Sigmoid colon (tissue), 4 donors: ENCODE measurements around the gene SRSF8.

Experiments
- EP300 ChIP-seq, 4 donors: sonication (generic); formaldehyde crosslinking; IDR thresholded peaks; one replicate each; pipeline ENCODE4 v1.6.1; 2017; ENCODE audit warnings: antibody characterized with exemption in 4 of 4
- POLR2A ChIP-seq, 2 donors: fragments of 450-650 bp; IDR thresholded peaks; one replicate each; pipeline ENCODE4 v1.6.1; 2016; ENCODE audit warnings: antibody characterized with exemption in 2 of 2, mild to moderate bottlenecking in 2 of 2, moderate library complexity in 2 of 2
- POLR2AphosphoS5 ChIP-seq, 4 donors: sonication (generic); formaldehyde crosslinking; IDR thresholded peaks; one replicate each; pipeline ENCODE4 v1.6.1; 2017; ENCODE audit warnings: antibody characterized with exemption in 4 of 4
- TF ChIP-seq, protein P1 (sequence below), 4 experiments: fragments of 450-650 bp in 3 of 4; fragments of 200-600 bp in 1 of 4; IDR thresholded peaks; one replicate each; pipeline ENCODE4 v1.5.1; 2016 to 2019; ENCODE audit warnings: antibody characterized with exemption in 4 of 4, mild to moderate bottlenecking in 3 of 4, moderate library complexity in 2 of 4

DNA sequence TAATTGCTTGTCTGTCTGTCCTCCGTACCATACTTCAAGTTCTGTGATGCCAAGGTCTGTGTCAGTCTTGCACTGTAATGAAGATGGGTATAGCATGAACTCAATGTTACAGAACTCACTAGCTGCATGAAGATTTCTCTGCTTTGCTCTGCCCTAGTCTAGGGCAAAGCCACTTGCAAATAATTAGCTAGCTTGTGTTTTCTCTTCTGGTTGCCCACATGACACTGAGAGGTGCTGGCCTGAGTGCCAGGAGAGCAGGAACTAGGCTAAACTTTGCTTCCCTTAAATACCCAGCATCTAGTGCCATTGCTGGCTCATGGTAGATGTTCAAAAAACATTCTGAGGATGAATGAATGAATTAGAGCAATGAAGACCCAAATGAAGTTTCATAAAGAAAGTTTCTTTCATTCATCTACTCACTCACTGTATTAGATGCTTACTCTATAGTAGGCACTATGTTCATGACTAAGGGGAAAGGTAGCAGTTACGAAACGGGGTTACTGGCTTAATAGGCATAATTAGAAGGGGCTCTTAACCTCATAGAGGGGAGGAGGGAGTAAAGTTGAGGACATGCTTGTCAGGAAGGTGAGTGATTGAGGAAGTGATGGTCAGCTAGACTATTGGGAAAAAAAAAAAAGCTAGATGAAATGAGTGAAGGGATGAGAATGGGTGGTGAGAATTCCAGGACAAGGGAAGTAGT is 18.5 kb downstream of the SRSF8 start:
- TF ChIP-seq, protein P1, sequence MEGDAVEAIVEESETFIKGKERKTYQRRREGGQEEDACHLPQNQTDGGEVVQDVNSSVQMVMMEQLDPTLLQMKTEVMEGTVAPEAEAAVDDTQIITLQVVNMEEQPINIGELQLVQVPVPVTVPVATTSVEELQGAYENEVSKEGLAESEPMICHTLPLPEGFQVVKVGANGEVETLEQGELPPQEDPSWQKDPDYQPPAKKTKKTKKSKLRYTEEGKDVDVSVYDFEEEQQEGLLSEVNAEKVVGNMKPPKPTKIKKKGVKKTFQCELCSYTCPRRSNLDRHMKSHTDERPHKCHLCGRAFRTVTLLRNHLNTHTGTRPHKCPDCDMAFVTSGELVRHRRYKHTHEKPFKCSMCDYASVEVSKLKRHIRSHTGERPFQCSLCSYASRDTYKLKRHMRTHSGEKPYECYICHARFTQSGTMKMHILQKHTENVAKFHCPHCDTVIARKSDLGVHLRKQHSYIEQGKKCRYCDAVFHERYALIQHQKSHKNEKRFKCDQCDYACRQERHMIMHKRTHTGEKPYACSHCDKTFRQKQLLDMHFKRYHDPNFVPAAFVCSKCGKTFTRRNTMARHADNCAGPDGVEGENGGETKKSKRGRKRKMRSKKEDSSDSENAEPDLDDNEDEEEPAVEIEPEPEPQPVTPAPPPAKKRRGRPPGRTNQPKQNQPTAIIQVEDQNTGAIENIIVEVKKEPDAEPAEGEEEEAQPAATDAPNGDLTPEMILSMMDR (IDR thresholded peaks at IDR 0.05), result no peak
- TF ChIP-seq POLR2A (IDR thresholded peaks at IDR 0.05), result no peak
- TF ChIP-seq POLR2AphosphoS5 (IDR thresholded peaks at IDR 0.05), result no peak
- no peak for TF ChIP-seq EP300 (IDR thresholded peaks at IDR 0.05)
